ENCODE data around the gene FAT1.

FAT1 gene

DNA sequence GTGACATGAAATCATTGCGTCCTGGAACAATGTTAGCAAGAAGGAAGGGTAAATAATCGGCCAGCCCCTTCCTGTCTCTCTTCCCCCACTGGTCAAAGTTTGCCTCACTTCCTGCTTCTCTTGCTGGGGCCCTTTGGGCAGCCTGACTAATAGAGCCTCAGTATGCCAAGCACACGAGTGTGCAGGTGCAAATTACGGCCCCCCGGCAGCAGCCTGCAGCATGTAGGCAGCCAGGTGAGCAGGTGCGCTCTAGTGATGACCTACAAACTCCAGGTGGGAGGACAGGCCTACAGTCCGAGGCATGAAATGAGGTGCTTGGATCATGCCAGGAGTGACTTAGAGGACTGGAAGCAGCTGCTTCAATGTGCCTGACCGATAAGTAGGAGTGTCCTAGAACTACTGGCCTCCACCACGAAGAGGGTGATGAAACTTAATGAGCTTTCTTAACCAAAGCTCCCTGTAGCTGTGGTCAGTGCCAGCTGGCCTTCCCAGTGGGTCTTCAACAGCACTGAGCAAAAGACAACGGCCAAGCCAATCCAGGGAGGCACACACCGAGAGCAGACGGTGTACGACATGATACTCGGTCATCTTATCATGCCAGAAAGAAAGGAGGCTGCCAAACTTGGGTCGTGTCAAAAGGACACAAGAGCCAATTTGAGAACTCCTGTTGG, 26.1 kb upstream of the FAT1 start:
- DNase-seq (ENCODE audit: low read depth), result no peak

DNA sequence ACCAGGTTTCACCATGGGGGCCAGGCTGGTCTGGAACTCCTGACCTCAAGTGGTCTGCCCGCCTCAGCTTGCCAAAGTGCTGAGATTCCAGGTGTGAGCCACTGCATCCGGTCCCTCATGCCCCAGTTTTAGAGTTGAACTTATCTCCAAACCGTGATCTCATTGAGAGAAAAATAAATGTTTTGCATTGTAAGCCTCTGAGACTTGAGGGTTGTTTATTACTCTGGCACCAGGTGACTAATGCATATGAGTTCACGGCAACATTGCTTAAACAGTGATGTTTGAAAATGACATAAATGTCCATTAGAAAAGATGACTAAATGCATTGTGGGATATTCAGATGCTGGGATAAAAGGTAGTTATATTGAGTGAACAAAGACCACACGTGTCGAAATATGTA, 22.9 kb upstream of the FAT1 start:
- DNase-seq (ENCODE audit: low read depth), result no peak

DNA sequence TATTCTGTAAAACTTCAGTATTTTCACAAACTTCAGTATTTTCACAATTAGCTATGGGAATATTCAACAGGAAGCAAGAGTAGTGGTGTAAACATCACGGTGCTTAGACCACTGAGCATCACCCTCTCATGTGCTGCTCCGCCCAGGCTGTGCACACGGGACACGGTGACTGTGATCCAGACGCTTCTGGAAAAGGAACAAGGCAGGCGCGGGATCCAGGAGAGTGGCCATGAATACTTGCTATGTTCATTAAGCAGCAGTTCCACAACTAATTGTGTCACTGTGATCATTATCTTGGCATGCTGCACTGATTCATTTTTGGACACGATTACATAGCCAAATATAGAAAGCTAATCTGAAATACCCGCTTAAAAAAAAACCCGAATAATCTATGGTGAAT, 19.6 kb upstream of the FAT1 start:
- DNase-seq (ENCODE audit: low read depth), result no peak

DNA sequence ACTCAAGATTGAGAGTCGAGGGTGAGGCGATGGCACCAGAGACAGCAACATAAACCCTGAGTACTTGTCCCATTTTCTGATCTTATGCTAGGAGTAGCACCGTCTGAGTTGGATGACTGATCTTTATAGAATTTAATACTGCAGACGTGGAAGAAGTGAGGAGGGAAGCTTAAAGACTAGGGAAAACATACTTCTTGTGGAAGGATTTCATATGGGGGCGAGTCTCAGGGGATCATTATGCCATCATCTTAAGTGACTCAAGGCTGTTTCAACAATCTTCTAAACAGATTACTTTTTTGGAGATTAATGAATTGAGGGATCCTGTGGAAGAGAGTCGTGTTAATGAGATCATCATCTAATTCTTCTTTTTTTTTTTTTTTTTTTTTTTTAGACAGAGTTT, 17.2 kb upstream of the FAT1 start:
- DNase-seq (ENCODE audit: low read depth), result no peak

DNA sequence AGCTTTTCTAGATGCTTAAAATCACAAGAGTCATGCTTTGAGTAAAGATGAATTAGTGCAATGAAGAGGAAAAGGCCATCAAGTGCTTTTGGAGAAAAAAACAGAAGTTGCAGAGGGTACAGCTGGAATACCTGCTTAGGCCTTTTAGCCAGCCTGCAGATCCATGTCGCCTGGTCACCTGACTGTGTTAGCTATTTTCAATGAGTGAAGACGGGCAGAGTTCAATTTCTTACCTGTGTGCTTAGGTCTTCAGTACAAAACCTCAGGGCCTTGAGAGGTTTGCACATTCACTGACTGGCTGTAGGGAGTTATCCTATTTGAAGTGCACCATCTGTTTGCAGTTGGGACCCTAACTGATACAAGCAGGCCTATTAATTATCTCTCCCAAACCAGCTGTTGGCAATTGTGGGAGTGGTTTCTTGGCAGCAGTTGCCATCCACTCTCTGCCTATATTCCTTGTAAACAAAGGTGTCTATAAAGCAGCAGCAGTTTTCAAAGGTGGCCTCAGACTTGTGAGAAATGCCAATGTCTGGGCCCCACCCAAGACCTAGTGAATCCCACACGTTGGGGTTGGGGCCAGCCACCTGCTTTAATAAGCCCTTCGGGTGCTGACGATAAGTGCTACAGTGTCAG, 16.3 kb upstream of the FAT1 start:
- no peak for DNase-seq (ENCODE audit: low read depth)

DNA sequence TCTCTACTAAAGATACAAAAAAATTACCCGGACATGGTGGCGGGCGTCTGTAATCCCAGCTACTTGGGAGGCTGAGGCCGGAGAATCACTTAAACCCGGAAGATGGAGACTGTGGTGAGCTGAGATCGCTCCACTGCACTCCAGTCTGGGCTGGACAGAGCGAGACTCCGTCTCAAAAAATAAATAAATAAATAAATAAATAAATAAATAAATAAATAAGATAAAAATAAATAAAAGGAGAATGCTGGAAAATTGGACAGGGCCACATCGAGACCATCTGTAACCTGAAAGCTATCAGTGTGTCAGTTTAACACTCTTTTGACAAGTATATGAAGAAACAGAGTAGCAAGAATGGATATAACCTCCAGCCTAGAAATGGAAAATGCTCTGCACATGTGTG, 15.7 kb upstream of the FAT1 start:
- no peak for DNase-seq (ENCODE audit: low read depth)

DNA sequence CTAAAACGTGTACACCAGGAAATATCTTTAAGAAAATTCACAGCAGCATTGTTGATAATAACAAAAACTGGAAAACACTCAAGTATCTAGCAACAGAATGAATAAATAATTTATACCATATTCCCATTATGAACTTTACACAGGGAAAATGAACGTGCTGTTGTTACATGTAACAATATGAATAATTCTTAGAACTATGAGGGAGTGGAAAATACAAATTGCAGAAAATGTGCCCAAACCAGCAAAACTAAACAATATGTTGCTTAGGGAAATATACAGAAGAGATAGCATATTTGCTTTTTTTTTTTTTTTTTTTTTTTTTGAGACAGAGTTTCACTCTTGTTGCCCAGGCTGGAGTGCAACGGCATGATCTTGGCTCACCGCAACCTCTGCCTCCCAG, 14.8 kb upstream of the FAT1 start:
- no peak for DNase-seq (ENCODE audit: low read depth)

DNA sequence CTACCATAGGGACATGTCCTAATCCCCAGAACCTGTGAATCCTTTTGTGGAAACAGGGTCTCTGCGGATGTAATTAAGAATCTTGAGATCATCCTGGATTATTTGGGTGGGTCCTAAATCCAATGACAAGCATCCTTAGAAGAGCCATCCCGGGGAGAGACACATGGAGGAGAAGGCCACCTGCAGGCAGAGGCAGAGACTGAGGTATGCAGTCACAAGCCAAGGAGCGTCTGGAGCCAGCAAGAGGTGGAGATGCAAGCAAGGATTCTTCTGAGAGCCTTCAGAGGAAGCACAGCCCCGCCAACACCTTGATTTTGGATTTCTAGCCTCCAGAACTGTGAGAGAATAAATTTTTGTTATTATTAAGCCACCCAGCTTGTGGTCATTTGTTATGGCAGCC, 13.8 kb upstream of the FAT1 start:
- DNase-seq (ENCODE audit: low read depth), result no peak

DNA sequence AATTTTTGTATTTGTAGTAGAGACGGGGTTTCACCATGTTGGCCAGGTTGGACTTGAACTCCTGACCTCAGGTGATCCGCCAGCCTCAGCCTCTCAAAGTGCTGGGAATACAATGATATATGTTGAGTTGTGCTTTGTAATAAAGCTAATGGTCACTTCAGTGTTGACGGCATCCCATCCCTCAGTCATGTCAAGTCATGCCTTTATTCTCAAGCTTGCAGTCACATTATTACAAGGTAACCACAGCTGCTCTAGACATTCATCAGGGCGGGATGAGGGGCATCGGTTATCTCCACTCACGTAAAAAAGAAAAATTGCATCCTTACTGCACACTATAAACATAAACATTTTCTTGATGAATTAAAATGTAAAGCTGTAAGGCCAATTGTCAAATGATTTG, 12.8 kb upstream of the FAT1 start:
- no peak for DNase-seq (ENCODE audit: low read depth)

DNA sequence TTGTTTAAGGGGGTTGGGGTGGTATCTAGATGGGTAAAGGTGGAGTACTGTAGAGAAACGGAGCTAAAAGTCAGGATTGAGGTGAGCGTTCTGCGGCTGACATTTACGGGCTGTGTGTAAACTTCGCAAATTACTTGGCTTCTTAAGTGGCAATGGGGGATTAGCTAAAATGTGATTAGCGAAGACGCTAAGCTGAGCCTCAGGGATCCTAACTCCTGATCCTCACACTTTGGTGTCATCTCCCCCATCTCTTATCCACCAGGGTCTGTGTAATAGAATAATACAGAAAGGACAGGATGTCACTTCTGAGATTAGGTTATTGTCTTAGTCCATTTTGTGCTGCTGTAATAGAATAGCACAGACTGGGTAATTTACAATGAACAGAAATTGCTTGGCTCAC, 10.6 kb upstream of the FAT1 start:
- no peak for DNase-seq (ENCODE audit: low read depth)

DNA sequence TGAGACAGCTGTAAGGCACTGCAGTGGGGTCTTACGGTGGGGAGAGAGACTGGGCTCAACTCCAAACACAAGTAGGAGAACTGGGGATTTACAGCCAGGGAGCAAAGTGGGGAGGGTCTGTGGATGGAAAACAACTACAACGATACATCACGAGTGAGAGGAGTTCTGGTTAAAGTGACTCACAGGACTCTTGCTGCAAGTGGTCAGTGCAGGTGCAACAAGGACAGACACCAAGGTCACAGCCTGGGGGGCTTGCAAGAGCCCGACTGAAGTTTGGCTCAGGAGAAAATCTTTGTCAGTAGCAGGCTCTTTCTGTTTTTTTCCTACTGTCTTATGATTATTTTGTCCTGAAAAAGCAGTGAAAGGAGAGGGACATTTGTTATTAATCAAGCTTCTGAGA, 10.1 kb upstream of the FAT1 start:
- no peak for DNase-seq (ENCODE audit: low read depth)

DNA sequence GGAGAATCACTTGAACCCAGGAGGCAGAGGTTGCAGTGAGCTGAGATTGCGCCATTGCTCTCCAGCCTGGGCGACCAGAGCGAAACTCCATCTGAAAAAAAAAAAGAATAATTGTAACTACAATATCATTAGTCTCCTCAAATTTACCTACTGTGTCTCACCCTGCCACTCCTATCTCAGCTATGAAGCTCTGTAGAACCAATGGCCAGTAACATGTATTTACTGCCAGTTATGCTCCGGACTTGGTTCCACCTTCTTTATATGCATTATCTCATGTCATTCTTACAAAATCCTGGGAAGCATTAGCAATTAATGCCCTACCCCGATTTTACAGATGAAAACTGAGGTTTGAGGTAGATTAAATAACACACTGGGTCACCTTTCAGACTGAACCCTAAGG, 7.0 kb upstream of the FAT1 start:
- DNase-seq (ENCODE audit: low read depth), result no peak

DNA sequence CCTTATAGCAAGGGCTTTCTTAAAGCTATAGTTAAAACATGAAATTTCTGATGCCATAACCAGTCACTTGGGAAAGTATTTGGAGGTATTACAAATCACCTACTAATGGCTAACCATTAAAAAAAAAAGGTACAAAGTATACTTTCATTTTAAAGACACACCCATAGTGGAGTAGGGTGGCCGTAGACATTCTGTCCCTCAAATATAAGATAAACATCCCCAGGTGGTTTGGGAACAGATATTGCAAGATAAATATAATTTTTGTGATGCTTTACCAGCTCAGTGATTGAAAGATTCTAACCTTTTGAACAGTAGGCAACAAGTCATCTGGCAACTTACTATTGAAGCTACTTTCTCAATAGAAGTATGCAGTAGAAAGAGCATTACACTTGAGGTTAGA, 6.2 kb upstream of the FAT1 start:
- DNase-seq (ENCODE audit: low read depth), result no peak

DNA sequence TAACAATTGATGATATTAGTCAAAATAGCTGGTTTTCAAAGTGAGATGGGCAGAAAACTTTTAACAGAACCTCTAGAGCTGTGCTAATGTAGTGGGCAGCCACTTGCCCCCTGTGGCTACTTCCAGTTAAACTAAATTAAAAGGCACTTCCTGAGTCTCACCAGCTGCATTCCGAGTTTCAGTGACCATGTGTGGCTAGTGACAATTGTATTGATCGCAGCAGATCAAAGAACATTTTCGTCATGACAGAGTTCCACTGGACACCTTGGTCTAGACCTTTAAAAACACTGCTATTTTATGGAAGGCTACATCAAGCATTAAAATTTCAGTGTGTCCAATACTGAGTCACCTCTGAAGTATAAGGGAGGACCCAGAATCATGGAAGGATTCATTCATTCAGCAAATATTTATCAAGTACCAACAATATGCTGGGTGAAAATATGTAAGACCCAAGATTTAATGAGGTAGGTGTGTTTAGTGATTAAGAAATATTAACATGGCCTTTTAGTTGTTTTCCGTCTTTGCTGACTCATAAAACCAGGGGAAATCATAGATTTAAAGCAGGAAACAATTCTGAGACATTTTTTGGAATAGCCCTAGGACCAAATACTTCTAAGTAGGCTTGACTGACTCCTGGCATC, 5.1 kb upstream of the FAT1 start:
- DNase-seq (ENCODE audit: low read depth), result no peak

DNA sequence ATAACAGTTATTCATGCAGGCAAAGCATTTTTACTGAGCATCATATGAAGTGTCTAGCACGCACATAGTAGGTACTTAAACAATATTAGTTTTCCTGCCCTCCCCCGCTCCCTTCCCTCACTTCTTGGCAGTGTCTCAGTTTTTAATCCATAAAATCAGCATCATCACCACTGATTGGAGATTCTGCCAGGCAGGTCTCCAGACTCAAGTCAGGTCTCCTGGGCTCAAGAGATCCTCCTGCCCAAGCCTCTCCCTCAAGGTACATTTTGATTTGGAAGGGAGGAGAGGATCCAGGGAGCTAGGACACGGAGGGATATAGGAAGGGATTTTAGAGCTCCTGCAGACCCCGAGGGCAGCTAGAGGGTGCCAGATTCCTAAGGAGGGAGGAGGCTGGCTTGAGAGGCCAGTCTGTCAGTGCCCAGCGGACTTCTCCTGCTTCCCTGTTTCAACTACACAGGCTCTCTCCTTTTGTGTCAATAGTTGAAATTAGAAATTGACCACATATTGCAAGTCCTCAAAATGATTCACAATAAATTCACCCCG, 4.4 kb upstream of the FAT1 start:
- no peak for DNase-seq (ENCODE audit: low read depth)

DNA sequence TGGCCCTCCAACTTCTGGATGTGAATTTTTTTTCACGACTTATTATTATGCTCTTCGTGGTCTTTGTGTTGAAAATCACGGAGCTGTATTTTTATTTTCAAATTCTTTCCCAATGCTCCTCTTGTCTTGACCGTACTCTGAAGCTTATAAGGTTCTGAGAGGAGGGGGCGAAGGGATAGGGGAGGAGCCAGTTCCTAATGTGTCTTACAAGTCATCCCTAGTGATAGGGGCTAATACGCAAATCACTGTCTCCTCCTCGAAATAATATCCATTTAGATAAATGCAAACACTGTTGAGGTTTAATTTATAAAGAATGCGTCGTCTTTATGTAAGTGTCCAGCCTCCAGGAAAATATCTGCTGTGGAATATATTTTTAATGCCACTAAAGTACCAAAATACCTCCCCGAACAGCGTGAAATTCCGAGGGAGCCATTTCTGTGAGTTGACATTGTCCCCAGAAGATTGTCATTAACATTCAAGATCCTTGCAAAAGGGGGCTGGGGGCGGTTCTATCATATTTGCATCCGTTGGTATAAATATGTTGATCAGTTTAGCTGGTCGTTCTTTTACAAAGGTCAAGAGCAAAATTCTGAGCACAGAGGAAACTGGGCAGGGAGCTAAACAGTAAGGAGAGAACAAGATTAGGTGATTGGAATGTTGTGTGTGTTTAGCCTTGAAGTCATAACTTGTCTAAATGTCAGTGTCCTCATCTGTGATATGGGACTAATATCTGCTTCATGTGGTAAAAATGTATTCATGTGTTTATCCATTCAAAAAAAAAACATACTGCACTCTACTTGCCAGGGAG, 3.7 kb upstream of the FAT1 start:
- no peak for DNase-seq (ENCODE audit: low read depth)

DNA sequence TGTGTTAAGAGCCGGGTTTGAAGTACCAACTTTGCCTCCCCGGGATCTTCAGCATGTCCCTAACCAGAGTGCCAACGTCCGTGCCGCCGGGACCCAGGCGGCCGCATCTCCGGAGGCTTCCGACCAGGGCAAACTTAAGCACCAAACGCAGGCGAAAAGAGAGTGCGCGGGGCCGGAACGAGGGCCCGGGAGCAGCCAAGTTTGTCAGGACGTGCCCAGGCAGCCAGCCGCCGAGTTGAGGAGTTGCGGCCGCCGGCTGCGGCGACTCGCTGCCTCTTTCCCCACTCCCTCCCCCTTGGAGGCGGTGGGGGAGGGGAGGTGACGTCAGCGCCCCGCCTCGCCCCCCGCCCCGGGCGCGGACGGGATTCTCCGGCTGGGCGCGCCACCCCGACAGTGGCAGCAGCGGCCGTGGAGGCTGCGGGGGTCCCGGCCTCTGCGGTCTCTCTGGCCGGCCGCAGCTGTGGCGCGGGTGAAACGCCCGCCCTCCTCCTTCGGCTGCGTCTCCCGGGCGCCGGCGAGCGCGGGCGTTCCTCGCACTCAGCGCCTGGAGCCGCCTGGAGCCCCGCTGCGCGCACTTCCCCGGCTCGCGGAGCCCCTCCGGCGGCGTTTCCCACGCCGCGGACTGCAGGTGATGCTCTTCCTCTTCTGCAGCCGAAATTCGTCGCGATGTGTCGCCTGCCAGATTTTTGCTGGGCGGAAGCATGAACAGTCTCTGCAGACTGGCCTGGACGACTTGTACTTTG, 2.9 kb upstream of the FAT1 start:
- no peak for DNase-seq (ENCODE audit: low read depth)

DNA sequence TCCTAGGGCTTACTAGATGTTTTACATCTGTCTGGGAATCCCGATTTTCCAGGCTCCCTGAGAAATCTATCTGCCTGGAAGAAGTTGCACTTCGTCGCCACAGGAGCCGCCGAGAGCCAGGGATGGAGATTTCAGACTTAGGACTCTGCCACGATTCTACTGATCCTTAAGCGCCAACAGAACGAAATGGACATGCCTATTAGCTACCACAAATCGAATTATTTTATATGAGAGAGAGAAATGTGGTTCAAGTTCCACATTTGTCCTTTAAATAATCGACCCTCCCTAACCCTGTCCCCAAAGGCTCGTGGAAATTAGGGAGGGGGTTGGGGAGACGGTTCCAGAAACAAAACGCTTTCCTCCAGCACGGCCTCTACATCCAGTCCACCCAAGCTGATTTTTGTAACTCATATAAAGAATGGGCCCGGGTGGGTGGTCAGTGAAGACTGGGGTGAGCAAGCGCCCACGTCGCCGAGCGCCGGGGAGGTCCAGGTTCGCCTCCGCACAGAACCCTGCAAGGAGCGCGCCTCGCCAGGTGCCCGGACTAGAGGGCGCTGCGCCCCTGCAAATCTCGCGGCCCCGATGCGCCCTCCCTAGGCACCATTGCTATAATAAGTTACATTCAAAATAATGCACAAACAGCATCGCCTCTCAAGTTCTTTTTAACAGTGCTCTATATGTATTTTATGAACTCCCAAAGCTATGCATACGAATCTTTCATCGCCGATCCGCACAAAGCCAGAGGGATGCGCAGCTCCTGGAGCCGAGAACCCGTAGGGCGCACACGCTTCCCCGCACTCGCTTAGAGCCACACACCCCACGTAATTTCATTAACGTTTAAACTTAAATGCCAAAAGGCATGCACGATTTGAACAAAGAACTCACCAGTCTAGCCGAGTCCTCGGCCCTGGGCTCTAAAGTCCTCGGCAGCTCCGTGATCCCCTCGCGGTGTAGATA, 2.1 kb upstream of the FAT1 start:
- no peak for DNase-seq (ENCODE audit: low read depth)

DNA sequence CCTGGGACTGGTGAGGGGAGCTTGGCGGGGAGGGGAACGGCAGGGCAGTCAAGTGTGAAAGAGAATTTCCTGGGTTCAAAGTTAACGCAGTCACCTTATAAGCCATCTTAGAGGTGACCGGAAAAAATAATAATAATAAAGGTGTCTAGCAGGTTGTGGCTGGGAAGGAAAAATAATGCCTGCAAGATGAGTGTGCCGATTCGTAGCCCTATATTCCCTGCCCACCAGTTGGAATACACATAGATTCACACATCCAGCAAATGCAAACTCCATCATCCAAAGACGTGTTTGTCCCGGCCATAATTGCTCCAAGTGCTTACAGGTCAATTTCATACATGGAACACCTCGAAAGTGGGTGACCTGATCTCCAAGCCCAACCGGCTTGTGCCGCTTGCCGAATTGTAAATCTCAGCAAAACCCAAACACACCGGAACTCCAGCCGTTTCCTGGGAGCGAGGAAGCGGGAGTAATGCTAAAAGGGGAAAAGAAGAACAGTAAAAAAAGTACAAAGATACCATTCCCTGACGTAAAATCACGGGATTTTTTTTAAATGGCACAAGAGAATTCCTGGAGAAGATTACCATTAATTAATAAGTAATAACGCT, 1.3 kb upstream of the FAT1 start:
- no peak for DNase-seq (ENCODE audit: low read depth)
